NOMO-1 treated with DMSO at 0.1 percent for 48 hours (cell line): ENCODE measurements around the gene CARD9.

Source experiments
- DNase-seq: peaks from one replicate; lab custom pipeline; 2025; ENCODE audit not compliant: unreplicated experiment; lab: John Stamatoyannopoulos, UW

Gene CARD9

GRCh38 chr9:136381311-136381710, 7.8 kb upstream of the CARD9 start:
- no peak for DNase-seq

- DNase-seq = no peak
Observed at GRCh38 chr9:136380381-136380780, 6.9 kb upstream of the CARD9 start.

GRCh38 chr9:136379891-136380290, 6.4 kb upstream of the CARD9 start:
- no peak for DNase-seq

GRCh38 chr9:136379401-136379800, 5.9 kb upstream of the CARD9 start:
- no peak for DNase-seq

- no peak for DNase-seq
Observed at GRCh38 chr9:136379003-136379287, 5.5 kb upstream of the CARD9 start.

- DNase-seq = no peak
Observed at GRCh38 chr9:136378170-136379002, 4.9 kb upstream of the CARD9 start.

- no peak for DNase-seq
Observed at GRCh38 chr9:136377341-136378169, 4.1 kb upstream of the CARD9 start.

- DNase-seq = no peak
Observed at GRCh38 chr9:136376457-136376856, 3.0 kb upstream of the CARD9 start.

- DNase-seq = no peak
Observed at GRCh38 chr9:136375096-136375495, 1.6 kb upstream of the CARD9 start.

GRCh38 chr9:136374183-136374575, 710 bp upstream of the CARD9 start:
- no peak for DNase-seq

- peak; percentile 94 for DNase-seq
Observed at GRCh38 chr9:136372561-136373299, 739 bp downstream of the CARD9 start.

- no peak for DNase-seq
Observed at GRCh38 chr9:136372006-136372405, 1.5 kb downstream of the CARD9 start.

GRCh38 chr9:136371533-136371880, 2.0 kb downstream of the CARD9 start:
- DNase-seq = no peak

- no peak for DNase-seq
Observed at GRCh38 chr9:136370687-136371532, 2.6 kb downstream of the CARD9 start.

GRCh38 chr9:136370037-136370436, 3.4 kb downstream of the CARD9 start:
- DNase-seq = no peak

GRCh38 chr9:136368190-136368589, 5.3 kb downstream of the CARD9 start:
- no peak for DNase-seq

- DNase-seq = no peak
Observed at GRCh38 chr9:136367296-136368145, 5.9 kb downstream of the CARD9 start.

- no peak for DNase-seq
Observed at GRCh38 chr9:136366826-136367225, 6.6 kb downstream of the CARD9 start.

- peak; percentile 82 for DNase-seq
Observed at GRCh38 chr9:136365775-136366222, 7.7 kb downstream of the CARD9 start.
